Natural killer cell treated with Interleukin-12 subunit alpha and Interleukin-12 subunit beta and Interleukin-15 and Interleukin-18, amount 100 ng/mL, for 72 hours (primary cell): Measurements from ENCODE around the gene CAPG. TPM values are rescaled to one million over a fixed set of nuclear protein-coding genes. Genes with fewer than 3 reads are reported as not detected.

ENCODE experiments used
- ATAC-seq, 2 donors: fragments of 150-1000 bp; cut with Tn5 transposase in 1 of 2; sonication (Bioruptor Pico), chemical (Tn5 transposase) in 1 of 2; 2 replicates each; pipeline ENCODE4 v1.10.0; 2021
- DNase-seq: peaks from one replicate; pipeline ENCODE4 v3.0.0; 2022; ENCODE audit warnings: low spot score
- H3K27ac Mint-ChIP-seq, 2 donors: 1 replicate in 1 of 2; 2 replicates in 1 of 2; pipeline ENCODE4 v1.8.0; 2022; ENCODE audit warnings: mixed read lengths in 2 of 2, mild to moderate bottlenecking in 1 of 2, moderate library complexity in 1 of 2
- H3K27me3 Mint-ChIP-seq, 2 donors: 1 replicate in 1 of 2; 2 replicates in 1 of 2; pipeline ENCODE4 v1.8.0; 2022; ENCODE audit warnings: mixed read lengths in 2 of 2
- H3K36me3 Mint-ChIP-seq: one replicate; pipeline ENCODE4 v1.8.0; 2022; ENCODE audit warnings: mixed read lengths
- H3K4me1 Mint-ChIP-seq, 2 donors: 1 replicate in 1 of 2; 2 replicates in 1 of 2; pipeline ENCODE4 v1.8.0; 2022; ENCODE audit warnings: low read depth in 2 of 2, mixed read lengths in 2 of 2, mild to moderate bottlenecking in 1 of 2
- H3K4me3 Mint-ChIP-seq: one replicate; pipeline ENCODE4 v1.8.0; 2022; ENCODE audit warnings: mixed read lengths
- H3K9me3 Mint-ChIP-seq: 2 replicates; pipeline ENCODE4 v1.8.0; 2022; ENCODE audit warnings: mixed read lengths
- total RNA-seq, 2 donors: library from RNA; stranded (reverse); gene quantifications; one replicate each; pipeline ENCODE4 v1.2.3, GENCODE V29; 2022

The CAPG gene
- 10 to 100 TPM in 1 of 2 donors, 1 to 10 TPM in 1; 8.4 to 12.9 TPM for total RNA-seq

GRCh38 chr2:85409845-85410583 is at the start of gene CAPG:
CAPG (minus strand) TSS chr2:85410366; CDS start chr2:85402145, 8,221 bp downstream.
- Mint-ChIP-seq H3K9me3 (no peaks in the 10 kb centered on the region), H3K27ac (peak within 1 kb of the TSS in 1 of 2 donors; percentile 54), H3K36me3 (no peaks in the 10 kb centered on the region), H3K4me3 (peak within 1 kb of the TSS; percentile 77), H3K4me1 (peaks cover 45 to 55% of the 10 kb centered on the region in 2 donors), H3K27me3 (peaks cover 6 to 9% of the 10 kb centered on the region in 2 donors)
- ATAC-seq (peak in 1 of 2 donors; percentile 12), DNase-seq (no peak)

- Mint-ChIP-seq H3K4me3 (no peak overlapping the region), H3K9me3 (no peaks in the 10 kb centered on the region), H3K4me1 (no peaks in the 10 kb centered on the region), H3K36me3 (no peaks in the 10 kb centered on the region), H3K27ac (no peak overlapping the region), H3K27me3 (no peaks in the 10 kb centered on the region)
- no peak for DNase-seq
- no peak for ATAC-seq
Observed at GRCh38 chr2:85459771-85460170, 49.6 kb upstream of the CAPG start.

GRCh38 chr2:85458601-85459563 is 48.7 kb upstream of the CAPG start:
- Mint-ChIP-seq H3K4me3 (no peak overlapping the region), H3K36me3 (no peaks in the 10 kb centered on the region), H3K4me1 (no peaks in the 10 kb centered on the region), H3K27ac (no peak overlapping the region), H3K27me3 (no peaks in the 10 kb centered on the region), H3K9me3 (no peaks in the 10 kb centered on the region)
- ATAC-seq (no peak), DNase-seq (no peak)

- DNase-seq (no peak), ATAC-seq (no peak)
- H3K27ac Mint-ChIP-seq: no peak overlapping the region
- no peaks in the 10 kb centered on the region for H3K36me3 Mint-ChIP-seq
- no peak overlapping the region for H3K4me3 Mint-ChIP-seq
- no peaks in the 10 kb centered on the region for H3K4me1 Mint-ChIP-seq
- H3K27me3 Mint-ChIP-seq: no peaks in the 10 kb centered on the region
- H3K9me3 Mint-ChIP-seq: no peaks in the 10 kb centered on the region
Observed at GRCh38 chr2:85457877-85458316, 47.7 kb upstream of the CAPG start.

GRCh38 chr2:85457043-85457442 is 46.9 kb upstream of the CAPG start:
- ATAC-seq: no peak
- no peak overlapping the region for H3K27ac Mint-ChIP-seq
- no peaks in the 10 kb centered on the region for H3K27me3 Mint-ChIP-seq
- no peaks in the 10 kb centered on the region for H3K4me1 Mint-ChIP-seq
- no peak for DNase-seq
- H3K36me3 Mint-ChIP-seq: no peaks in the 10 kb centered on the region
- H3K4me3 Mint-ChIP-seq: no peak overlapping the region
- H3K9me3 Mint-ChIP-seq: no peaks in the 10 kb centered on the region

GRCh38 chr2:85455552-85456090 is 45.5 kb upstream of the CAPG start:
- no peak for ATAC-seq
- no peaks in the 10 kb centered on the region for H3K4me1 Mint-ChIP-seq
- H3K4me3 Mint-ChIP-seq: no peak overlapping the region
- no peaks in the 10 kb centered on the region for H3K9me3 Mint-ChIP-seq
- no peaks in the 10 kb centered on the region for H3K27me3 Mint-ChIP-seq
- no peaks in the 10 kb centered on the region for H3K36me3 Mint-ChIP-seq
- no peak overlapping the region for H3K27ac Mint-ChIP-seq
- DNase-seq: no peak

- Mint-ChIP-seq H3K27me3 (no peaks in the 10 kb centered on the region), H3K9me3 (no peaks in the 10 kb centered on the region), H3K4me3 (no peak overlapping the region), H3K4me1 (no peaks in the 10 kb centered on the region), H3K36me3 (no peaks in the 10 kb centered on the region), H3K27ac (no peak overlapping the region)
- DNase-seq (no peak), ATAC-seq (no peak)
Observed at GRCh38 chr2:85453571-85453970, 43.4 kb upstream of the CAPG start.

GRCh38 chr2:85452237-85452636 is 42.1 kb upstream of the CAPG start:
- Mint-ChIP-seq H3K9me3 (no peaks in the 10 kb centered on the region), H3K27ac (no peak overlapping the region)
- ATAC-seq: no peak

GRCh38 chr2:85449214-85449588 is 39.0 kb upstream of the CAPG start:
- no peak for DNase-seq
- H3K36me3 Mint-ChIP-seq: no peaks in the 10 kb centered on the region
- H3K27me3 Mint-ChIP-seq: no peaks in the 10 kb centered on the region
- H3K4me3 Mint-ChIP-seq: no peak overlapping the region
- no peak overlapping the region for H3K27ac Mint-ChIP-seq
- H3K4me1 Mint-ChIP-seq: no peaks in the 10 kb centered on the region
- no peaks in the 10 kb centered on the region for H3K9me3 Mint-ChIP-seq
- ATAC-seq: no peak

More at GRCh38 chr2:85452237-85452636, 42.1 kb upstream of the CAPG start:
- Mint-ChIP-seq H3K4me3 (no peak overlapping the region), H3K27me3 (no peaks in the 10 kb centered on the region), H3K36me3 (no peaks in the 10 kb centered on the region), H3K4me1 (no peaks in the 10 kb centered on the region)
- DNase-seq: no peak

GRCh38 chr2:85448461-85449213 is 38.5 kb upstream of the CAPG start:
- H3K27ac Mint-ChIP-seq: no peak overlapping the region

GRCh38 chr2:85447222-85447585 is 37.0 kb upstream of the CAPG start:
- no peak for DNase-seq
- ATAC-seq: no peak

More at GRCh38 chr2:85448461-85449213, 38.5 kb upstream of the CAPG start:
- no peak overlapping the region for H3K4me3 Mint-ChIP-seq
- DNase-seq (no peak), ATAC-seq (no peak)
- no peaks in the 10 kb centered on the region for H3K4me1 Mint-ChIP-seq
- no peaks in the 10 kb centered on the region for H3K36me3 Mint-ChIP-seq
- H3K9me3 Mint-ChIP-seq: no peaks in the 10 kb centered on the region
- H3K27me3 Mint-ChIP-seq: no peaks in the 10 kb centered on the region

GRCh38 chr2:85446296-85447221 is 36.4 kb upstream of the CAPG start:
- H3K27ac Mint-ChIP-seq: no peak overlapping the region
- H3K9me3 Mint-ChIP-seq: no peaks in the 10 kb centered on the region
- no peaks in the 10 kb centered on the region for H3K4me1 Mint-ChIP-seq
- ATAC-seq (no peak), DNase-seq (no peak)
- no peaks in the 10 kb centered on the region for H3K27me3 Mint-ChIP-seq
- no peaks in the 10 kb centered on the region for H3K36me3 Mint-ChIP-seq
- H3K4me3 Mint-ChIP-seq: no peak overlapping the region

More at GRCh38 chr2:85447222-85447585, 37.0 kb upstream of the CAPG start:
- Mint-ChIP-seq H3K4me1 (no peaks in the 10 kb centered on the region), H3K36me3 (no peaks in the 10 kb centered on the region), H3K27ac (no peak overlapping the region), H3K9me3 (no peaks in the 10 kb centered on the region), H3K27me3 (no peaks in the 10 kb centered on the region), H3K4me3 (no peak overlapping the region)
